Suprapubic skin (tissue), 4 donors: ENCODE results near the gene MED13L. TPM values are rescaled to one million over a fixed set of nuclear protein-coding genes. Genes with fewer than 3 reads are reported as not detected.

Experiments
- DNase-seq, 2 donors: peaks; one replicate each; pipeline ENCODE4 v3.0.0-alpha.2; 2019; ENCODE audit warnings: low spot score in 2 of 2
- H3K27ac ChIP-seq: fragments of 200-600 bp; sonication (generic); one replicate; pipeline ENCODE4 v1.5.1; 2019
- H3K27me3 ChIP-seq: fragments of 200-600 bp; sonication (generic); one replicate; pipeline ENCODE4 v1.5.1; 2019
- H3K36me3 ChIP-seq: fragments of 200-600 bp; sonication (generic); one replicate; pipeline ENCODE4 v1.5.1; 2019
- H3K4me1 ChIP-seq: fragments of 200-600 bp; sonication (generic); one replicate; pipeline ENCODE4 v1.5.1; 2019
- H3K4me3 ChIP-seq: fragments of 200-600 bp; sonication (generic); one replicate; pipeline ENCODE4 v1.5.1; 2019; ENCODE audit warnings: mild to moderate bottlenecking
- H3K9me3 ChIP-seq: fragments of 200-600 bp; sonication (generic); one replicate; pipeline ENCODE4 v1.5.1; 2019
- EP300 ChIP-seq: sonication (generic); formaldehyde crosslinking; IDR thresholded peaks from one replicate; pipeline ENCODE4 v1.6.1; 2017; ENCODE audit warnings: antibody characterized with exemption
- POLR2A ChIP-seq, 2 donors: fragments of 450-650 bp; IDR thresholded peaks; one replicate each; pipeline ENCODE4 v1.6.1; 2017; ENCODE audit warnings: antibody characterized with exemption in 2 of 2, mild to moderate bottlenecking in 2 of 2, moderate library complexity in 2 of 2
- POLR2AphosphoS5 ChIP-seq, 3 donors: sonication (generic); formaldehyde crosslinking; IDR thresholded peaks; one replicate each; pipeline ENCODE4 v1.6.1; 2017; ENCODE audit warnings: antibody characterized with exemption in 3 of 3
- WGBS: methylation state at CpG from one replicate; pipeline ENCODE4 v1.1.5; 2018; 5-methylcytosine and 5-hydroxymethylcytosine counted together
- total RNA-seq, 4 donors: library from RNA; depleted of rRNA; stranded (reverse); fragments of >200 nt; gene quantifications; one replicate each; pipeline ENCODE4 v1.1.0, GENCODE V29; 2016
- TF ChIP-seq, protein P1 (sequence below), 2 donors: fragments of 200-600 bp in 1 of 2; fragments of 450-650 bp in 1 of 2; sonication (generic) in 1 of 2; IDR thresholded peaks; one replicate each; pipeline ENCODE4 v1.5.1; 2016 to 2019; ENCODE audit warnings: antibody characterized with exemption in 2 of 2, mild to moderate bottlenecking in 1 of 2, moderate library complexity in 1 of 2

MED13L gene
- total RNA-seq, 4 donors from 2014 or later: 173 to 418 (median 228) TPM

DNA sequence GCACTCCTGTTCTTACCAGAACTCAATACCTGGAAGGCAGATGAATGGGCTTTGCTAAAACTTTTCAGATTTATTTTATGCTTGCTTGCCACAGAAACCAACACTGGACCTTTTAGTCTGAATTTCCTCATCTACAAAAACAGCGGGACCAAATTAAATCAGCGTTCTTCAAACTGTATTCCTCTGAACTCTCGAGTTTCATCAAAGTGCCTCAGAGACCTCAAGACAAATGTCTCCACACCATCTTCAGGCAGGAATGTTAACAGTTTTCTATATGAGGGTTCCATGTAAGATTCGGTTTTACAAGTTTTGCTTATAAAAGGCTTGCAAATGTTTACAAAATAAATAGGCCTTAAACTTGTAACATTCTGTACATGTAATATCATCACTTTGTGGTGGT, 74.6 kb downstream of the MED13L start:
- no peaks in the 10 kb centered on the region for H3K27me3 ChIP-seq
- no peak overlapping the region for H3K4me3 ChIP-seq
- TF ChIP-seq, protein P1, sequence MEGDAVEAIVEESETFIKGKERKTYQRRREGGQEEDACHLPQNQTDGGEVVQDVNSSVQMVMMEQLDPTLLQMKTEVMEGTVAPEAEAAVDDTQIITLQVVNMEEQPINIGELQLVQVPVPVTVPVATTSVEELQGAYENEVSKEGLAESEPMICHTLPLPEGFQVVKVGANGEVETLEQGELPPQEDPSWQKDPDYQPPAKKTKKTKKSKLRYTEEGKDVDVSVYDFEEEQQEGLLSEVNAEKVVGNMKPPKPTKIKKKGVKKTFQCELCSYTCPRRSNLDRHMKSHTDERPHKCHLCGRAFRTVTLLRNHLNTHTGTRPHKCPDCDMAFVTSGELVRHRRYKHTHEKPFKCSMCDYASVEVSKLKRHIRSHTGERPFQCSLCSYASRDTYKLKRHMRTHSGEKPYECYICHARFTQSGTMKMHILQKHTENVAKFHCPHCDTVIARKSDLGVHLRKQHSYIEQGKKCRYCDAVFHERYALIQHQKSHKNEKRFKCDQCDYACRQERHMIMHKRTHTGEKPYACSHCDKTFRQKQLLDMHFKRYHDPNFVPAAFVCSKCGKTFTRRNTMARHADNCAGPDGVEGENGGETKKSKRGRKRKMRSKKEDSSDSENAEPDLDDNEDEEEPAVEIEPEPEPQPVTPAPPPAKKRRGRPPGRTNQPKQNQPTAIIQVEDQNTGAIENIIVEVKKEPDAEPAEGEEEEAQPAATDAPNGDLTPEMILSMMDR (IDR thresholded peaks at IDR 0.05): no peak
- no peak for TF ChIP-seq POLR2AphosphoS5 (IDR thresholded peaks at IDR 0.05)
- no peak for TF ChIP-seq EP300
- TF ChIP-seq POLR2A (IDR thresholded peaks at IDR 0.05): no peak
- H3K4me1 ChIP-seq: peaks cover 46% of the 10 kb centered on the region
- H3K36me3 ChIP-seq: no peaks in the 10 kb centered on the region
- no peak overlapping the region for H3K27ac ChIP-seq
- 58% methylated on average over 4 of the region's 4 CpGs for WGBS
- no peaks in the 10 kb centered on the region for H3K9me3 ChIP-seq
- no peak for DNase-seq

DNA sequence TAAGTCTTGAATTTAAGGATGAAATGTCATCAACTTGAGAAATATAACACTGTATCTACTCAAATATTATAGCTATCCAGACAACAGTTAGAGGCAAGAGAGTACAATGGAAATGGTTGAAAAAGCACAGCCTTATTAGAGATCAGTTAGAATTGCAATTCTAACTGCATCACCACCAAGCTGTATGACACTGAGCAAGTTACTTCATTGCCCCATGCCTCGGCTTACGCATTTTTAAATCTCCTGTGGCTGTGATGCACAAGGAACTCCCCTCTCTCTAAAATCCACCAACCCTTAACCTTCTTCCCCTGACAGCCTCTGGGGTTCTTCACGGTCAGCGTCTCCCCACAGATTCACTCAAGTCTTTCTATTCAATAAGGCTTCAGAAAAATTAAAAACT, 75.1 kb downstream of the MED13L start:
- no peaks in the 10 kb centered on the region for H3K9me3 ChIP-seq
- H3K27me3 ChIP-seq: no peaks in the 10 kb centered on the region
- no peak overlapping the region for H3K27ac ChIP-seq
- H3K4me3 ChIP-seq: no peak overlapping the region
- WGBS: 80% methylated on average over 4 of the region's 4 CpGs
- no peak for DNase-seq
- TF ChIP-seq EP300: no peak
- TF ChIP-seq POLR2AphosphoS5 (IDR thresholded peaks at IDR 0.05): no peak
- no peak for TF ChIP-seq POLR2A (IDR thresholded peaks at IDR 0.05)
- TF ChIP-seq, protein P1 (IDR thresholded peaks at IDR 0.05): no peak
- H3K36me3 ChIP-seq: no peaks in the 10 kb centered on the region
- peaks cover 52% of the 10 kb centered on the region for H3K4me1 ChIP-seq

DNA sequence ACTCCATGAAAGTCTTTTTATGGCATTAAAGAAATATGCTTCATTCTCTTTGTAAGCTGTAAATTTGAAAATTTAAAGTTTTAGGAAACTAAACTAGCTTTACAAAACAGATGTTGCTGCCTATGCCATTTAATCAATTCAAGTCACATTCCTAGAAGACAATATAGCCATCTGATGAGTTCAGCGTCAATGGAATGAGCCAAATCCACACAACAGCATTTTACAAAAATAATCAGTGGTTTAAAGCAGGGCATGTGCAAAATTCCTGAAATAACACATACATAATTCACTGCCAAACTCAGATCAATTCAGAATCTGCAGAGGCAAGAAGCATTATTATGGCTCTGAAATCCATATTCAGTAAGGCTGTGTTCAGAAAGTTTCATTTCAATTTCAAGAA, 75.6 kb downstream of the MED13L start:
- no peaks in the 10 kb centered on the region for H3K27me3 ChIP-seq
- H3K9me3 ChIP-seq: no peaks in the 10 kb centered on the region
- no peak overlapping the region for H3K4me3 ChIP-seq
- peak overlapping the region; percentile 4 for H3K27ac ChIP-seq
- TF ChIP-seq POLR2A (IDR thresholded peaks at IDR 0.05): no peak
- TF ChIP-seq, protein P1 (IDR thresholded peaks at IDR 0.05): no peak
- no peak for TF ChIP-seq EP300
- no peak for TF ChIP-seq POLR2AphosphoS5 (IDR thresholded peaks at IDR 0.05)
- H3K4me1 ChIP-seq: peaks cover 57% of the 10 kb centered on the region
- WGBS: 54% methylated on average over 1 of the region's 1 CpG
- H3K36me3 ChIP-seq: no peaks in the 10 kb centered on the region
- no peak for DNase-seq

DNA sequence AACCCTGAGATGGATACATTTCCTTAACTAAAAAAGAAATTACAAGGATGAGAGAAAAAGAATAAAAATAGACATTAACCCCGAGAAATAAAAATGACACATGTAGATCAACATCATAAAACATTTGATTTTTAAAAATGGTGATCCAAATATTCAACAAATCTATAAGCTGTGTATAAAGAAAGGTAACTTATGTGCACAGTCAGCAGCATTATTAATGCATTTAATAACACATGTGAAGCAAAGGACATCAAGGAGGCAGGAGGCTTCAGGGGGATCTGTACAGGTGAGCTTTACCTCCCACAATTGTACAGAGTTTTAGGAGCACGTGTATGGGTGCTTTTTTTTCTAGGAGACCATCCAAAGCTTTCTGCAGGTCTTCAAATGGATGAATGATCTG, 76.1 kb downstream of the MED13L start:
- H3K4me3 ChIP-seq: no peak overlapping the region
- no peaks in the 10 kb centered on the region for H3K9me3 ChIP-seq
- no peaks in the 10 kb centered on the region for H3K27me3 ChIP-seq
- TF ChIP-seq POLR2A (IDR thresholded peaks at IDR 0.05) (no peak), POLR2AphosphoS5 (IDR thresholded peaks at IDR 0.05) (no peak), EP300 (no peak)
- TF ChIP-seq, protein P1 (IDR thresholded peaks at IDR 0.05): no peak
- H3K27ac ChIP-seq: no peak overlapping the region
- DNase-seq: no peak
- peaks cover 62% of the 10 kb centered on the region for H3K4me1 ChIP-seq
- 73% methylated on average over 2 of the region's 2 CpGs for WGBS
- no peaks in the 10 kb centered on the region for H3K36me3 ChIP-seq

DNA sequence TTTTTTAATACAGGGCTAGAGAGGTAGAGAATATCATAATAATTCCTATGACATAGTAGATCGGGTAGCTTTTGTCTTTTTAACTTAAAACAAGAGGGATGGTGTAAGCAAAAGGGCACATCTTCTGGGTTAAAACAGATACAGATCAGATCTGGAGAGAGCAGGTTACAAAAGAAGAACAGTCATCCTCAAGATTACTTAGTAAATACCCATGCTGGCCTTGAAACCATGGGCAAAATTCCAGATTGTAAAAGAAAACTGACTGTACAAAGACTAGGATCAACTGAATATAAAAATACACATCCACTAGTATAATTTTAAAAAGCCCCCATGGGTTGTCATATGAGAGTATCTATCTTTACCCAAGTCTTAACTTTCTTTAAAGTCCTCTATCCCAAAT, 76.7 kb downstream of the MED13L start:
- H3K36me3 ChIP-seq: no peaks in the 10 kb centered on the region
- no peaks in the 10 kb centered on the region for H3K27me3 ChIP-seq
- no peak for DNase-seq
- peaks cover 66% of the 10 kb centered on the region for H3K4me1 ChIP-seq
- TF ChIP-seq, protein P1 (IDR thresholded peaks at IDR 0.05): no peak
- TF ChIP-seq POLR2AphosphoS5 (IDR thresholded peaks at IDR 0.05) (no peak), EP300 (no peak), POLR2A (IDR thresholded peaks at IDR 0.05) (no peak)
- H3K9me3 ChIP-seq: no peaks in the 10 kb centered on the region
- no peak overlapping the region for H3K27ac ChIP-seq
- 95% methylated on average over 1 of the region's 1 CpG for WGBS
- H3K4me3 ChIP-seq: no peak overlapping the region
